CD4-positive, alpha-beta T cell treated with Interferon gamma for 1 hour (primary cell): ENCODE data around the gene U2AF2.
"Not testable (repeated sequence)": the region's sequence is repeated elsewhere in the genome, so short reads cannot be mapped to it uniquely, and the experiment has no call there.

Experiments
- DNase-seq: peaks from one replicate; pipeline ENCODE4 v3.0.0-alpha.2; 2020

The U2AF2 gene

GRCh38 chr19:55692681-55693081 lies 37.8 kb downstream of the U2AF2 start:
- DNase-seq: no peak

GRCh38 chr19:55693336-55693974 lies 38.6 kb downstream of the U2AF2 start:
- no peak for DNase-seq

GRCh38 chr19:55694241-55694655 lies 39.4 kb downstream of the U2AF2 start:
- DNase-seq: no peak

GRCh38 chr19:55694656-55695491 lies 40.0 kb downstream of the U2AF2 start:
- no peak for DNase-seq

GRCh38 chr19:55695511-55696290 lies 40.9 kb downstream of the U2AF2 start:
- no peak for DNase-seq

GRCh38 chr19:55696301-55697068 lies 41.6 kb downstream of the U2AF2 start:
- no peak for DNase-seq

- DNase-seq: no peak
These were observed 42.2 kb downstream of the U2AF2 start for GRCh38 chr19:55697069-55697440.

GRCh38 chr19:55697698-55698097 lies 42.9 kb downstream of the U2AF2 start:
- no peak for DNase-seq

GRCh38 chr19:55698256-55698655 lies 43.4 kb downstream of the U2AF2 start:
- DNase-seq: no peak

- no peak for DNase-seq
These were observed 44.4 kb downstream of the U2AF2 start for GRCh38 chr19:55699221-55699620.

GRCh38 chr19:55700813-55701212 lies 46.0 kb downstream of the U2AF2 start:
- DNase-seq: no peak

GRCh38 chr19:55702131-55702627 lies 47.3 kb downstream of the U2AF2 start:
- no peak for DNase-seq

GRCh38 chr19:55703790-55704215 lies 49.0 kb downstream of the U2AF2 start:
- DNase-seq: peak; percentile 35

- DNase-seq: no peak
These were observed 49.8 kb downstream of the U2AF2 start for GRCh38 chr19:55704494-55705245.

GRCh38 chr19:55705972-55706371 lies 51.1 kb downstream of the U2AF2 start:
- no peak for DNase-seq

- DNase-seq: no peak
These were observed 56.9 kb downstream of the U2AF2 start for GRCh38 chr19:55711719-55712118.

GRCh38 chr19:55712804-55713631 lies 58.2 kb downstream of the U2AF2 start:
- no peak for DNase-seq

- no peak for DNase-seq
These were observed 61.7 kb downstream of the U2AF2 start for GRCh38 chr19:55716531-55716930.

- DNase-seq: no peak
These were observed 62.4 kb downstream of the U2AF2 start for GRCh38 chr19:55717251-55717650.

- DNase-seq: not testable (repeated sequence)
These were observed 63.3 kb downstream of the U2AF2 start for GRCh38 chr19:55717879-55718711.
